ENCODE measurements around the gene MAD2L2.

The MAD2L2 gene

GRCh38 chr1:11626551-11626950 is 54.4 kb downstream of the MAD2L2 start:
- no peak for DNase-seq

All from activated CD4-positive, alpha-beta T cell treated with anti-CD3 and anti-CD28 coated beads for 1 hour (primary cell).